ENCODE results near the gene RHOA. TPM values are rescaled to one million over a fixed set of nuclear protein-coding genes. Genes with fewer than 3 reads are reported as not detected.

The RHOA gene
- total and polyA plus RNA-seq, 10 of the 15 experiments (the other 5 are each of a cell fraction or from before 2014, with no cell fraction given), result 246 to 1,049 (median 515) TPM

- peak; percentile 73; the same call in 1 of the 2 replicates for TF ChIP-seq ZNF592 (IDR thresholded peaks at IDR 0.05)
- peak; percentile 86 for TF ChIP-seq NBN (IDR thresholded peaks at IDR 0.05)
- TF ChIP-seq RAD21 (IDR thresholded peaks at IDR 0.05; ENCODE audit: insufficient read depth, low read depth, low read length), result peak; percentile 73
- peak; percentile 32 for TF ChIP-seq E4F1 (IDR thresholded peaks at IDR 0.05; ENCODE audit: borderline replicate concordance, partially characterized antibody)
- 0 out of 2 replicates have a peak, but pooled peaks have one; percentile 48 for TF ChIP-seq TARDBP (IDR thresholded peaks at IDR 0.05; ENCODE audit: borderline replicate concordance)
- TF ChIP-seq CBFB (IDR thresholded peaks at IDR 0.05; ENCODE audit: low read depth), result peak; percentile 72; the same call in 1 of the 2 replicates
- peak; percentile 61; the same call in 1 of the 2 replicates for TF ChIP-seq ATF7 (IDR thresholded peaks at IDR 0.05; ENCODE audit: low read depth)
- peak; percentile 54 to 62; a peak in 2 of 4 replicates for TF ChIP-seq EP300 (IDR thresholded peaks at IDR 0.05; ENCODE audit: borderline replicate concordance in 1 of 2, control insufficient read depth in 1 of 2, low read depth in 2 of 2, low read length in 2 of 2)
- TF ChIP-seq NR2C2 (IDR thresholded peaks at IDR 0.05; ENCODE audit: borderline replicate concordance, control insufficient read depth, insufficient read length, low read depth), result no peak
- no peak for TF ChIP-seq ATF3 (IDR thresholded peaks at IDR 0.05; ENCODE audit: borderline replicate concordance, extremely low read depth, low read depth, low read length)
- TF ChIP-seq ASH2L (IDR thresholded peaks at IDR 0.05; ENCODE audit: borderline replicate concordance, low read depth), result no peak
- TF ChIP-seq CEBPB (IDR thresholded peaks at IDR 0.05; ENCODE audit: borderline replicate concordance in 1 of 2, low read depth in 2 of 2, low read length in 2 of 2), result 0 out of 4 replicates have a peak, but pooled peaks of 1 of the 2 experiments have one; percentile 4
- no peak for TF ChIP-seq FOXK2 (IDR thresholded peaks at IDR 0.05)
- TF ChIP-seq PKNOX1 (IDR thresholded peaks at IDR 0.05), result no peak
- TF ChIP-seq HCFC1 (IDR thresholded peaks at IDR 0.05; ENCODE audit: low read length), result peak; percentile 43
- TF ChIP-seq ZBTB4 (CRISPR knock-in tag; IDR thresholded peaks at IDR 0.05), result no peak
Observed at GRCh38 chr3:49339941-49340800, 71.6 kb downstream of the RHOA start, which contains the start of gene USP4 (continued).
